Endothelial cell (in vitro differentiated cells): ENCODE results near the gene YPEL2. TPM values are rescaled to one million over a fixed set of nuclear protein-coding genes. Genes with fewer than 3 reads are reported as not detected.

ENCODE experiments used
- DNase-seq: peaks from one replicate; pipeline ENCODE4 v3.0.0; 2021; ENCODE audit warnings: low spot score
- H3K27ac Mint-ChIP-seq: one replicate; pipeline ENCODE4 v1.8.0; 2021; ENCODE audit warnings: mixed read lengths, inconsistent platforms; ENCODE audit not compliant: unreplicated experiment
- H3K27me3 Mint-ChIP-seq: one replicate; pipeline ENCODE4 v1.8.0; 2021; ENCODE audit warnings: mild to moderate bottlenecking, moderate library complexity, mixed read lengths, inconsistent platforms; ENCODE audit not compliant: unreplicated experiment
- H3K36me3 Mint-ChIP-seq: one replicate; pipeline ENCODE4 v1.8.0; 2021; ENCODE audit warnings: mild to moderate bottlenecking, low read depth, mixed read lengths, inconsistent platforms; ENCODE audit not compliant: unreplicated experiment
- H3K4me1 Mint-ChIP-seq: one replicate; pipeline ENCODE4 v1.8.0; 2021; ENCODE audit warnings: mild to moderate bottlenecking, mixed read lengths, inconsistent platforms; ENCODE audit not compliant: unreplicated experiment
- H3K4me3 Mint-ChIP-seq: one replicate; pipeline ENCODE4 v1.8.0; 2021; ENCODE audit warnings: mild to moderate bottlenecking, mixed read lengths, inconsistent platforms; ENCODE audit not compliant: unreplicated experiment
- H3K9me3 Mint-ChIP-seq: one replicate; pipeline ENCODE4 v1.8.0; 2021; ENCODE audit warnings: mixed read lengths, inconsistent platforms; ENCODE audit not compliant: unreplicated experiment
- CTCF ChIP-seq: fragments of 200-600 bp; sonication (generic); IDR thresholded peaks from one replicate; pipeline ENCODE4 v1.5.0; 2021; ENCODE audit warnings: antibody characterized with exemption; ENCODE audit not compliant: unreplicated experiment
- total RNA-seq: library from RNA; stranded (reverse); fragmentation: NEBNext Ultra II Directional; extraction: Animal tissue kit (Norgen Biotek cat#: 25700); gene quantifications from one replicate; pipeline ENCODE4 v1.2.1, GENCODE V29; 2021; ENCODE audit not compliant: unreplicated experiment

The YPEL2 gene
- total RNA-seq, 1 donor from 2014 or later, result 16.7 TPM

GRCh38 chr17:59345476-59345875, 14.0 kb downstream of the YPEL2 start:
- DNase-seq, result no peak
- Mint-ChIP-seq H3K27me3 (no peaks in the 10 kb centered on the region), H3K4me3 (no peak overlapping the region), H3K27ac (no peak overlapping the region), H3K9me3 (no peaks in the 10 kb centered on the region), H3K36me3 (no peaks in the 10 kb centered on the region), H3K4me1 (peaks cover 30% of the 10 kb centered on the region)
- no peak for TF ChIP-seq CTCF

- no peak for TF ChIP-seq CTCF
- no peak overlapping the region for H3K27ac Mint-ChIP-seq
- no peaks in the 10 kb centered on the region for H3K27me3 Mint-ChIP-seq
- no peaks in the 10 kb centered on the region for H3K36me3 Mint-ChIP-seq
- peaks cover 30% of the 10 kb centered on the region for H3K4me1 Mint-ChIP-seq
- DNase-seq, result no peak
- no peaks in the 10 kb centered on the region for H3K9me3 Mint-ChIP-seq
- H3K4me3 Mint-ChIP-seq, result no peak overlapping the region
Observed at GRCh38 chr17:59346341-59346740, 14.9 kb downstream of the YPEL2 start.

- Mint-ChIP-seq H3K9me3 (no peaks in the 10 kb centered on the region), H3K4me3 (no peak overlapping the region), H3K4me1 (peaks cover 30% of the 10 kb centered on the region), H3K27me3 (no peaks in the 10 kb centered on the region), H3K36me3 (peaks cover 3% of the 10 kb centered on the region), H3K27ac (no peak overlapping the region)
- DNase-seq, result no peak
- TF ChIP-seq CTCF, result no peak
Observed at GRCh38 chr17:59346876-59347407, 15.5 kb downstream of the YPEL2 start.

- H3K27ac Mint-ChIP-seq, result no peak overlapping the region
- H3K4me1 Mint-ChIP-seq, result peaks cover 26% of the 10 kb centered on the region
- no peaks in the 10 kb centered on the region for H3K27me3 Mint-ChIP-seq
- H3K36me3 Mint-ChIP-seq, result peaks cover 5% of the 10 kb centered on the region
- no peak overlapping the region for H3K4me3 Mint-ChIP-seq
- DNase-seq, result no peak
- no peaks in the 10 kb centered on the region for H3K9me3 Mint-ChIP-seq
- no peak for TF ChIP-seq CTCF
Observed at GRCh38 chr17:59347975-59348391, 16.5 kb downstream of the YPEL2 start.

GRCh38 chr17:59349178-59349577, 17.7 kb downstream of the YPEL2 start:
- no peak for DNase-seq
- H3K9me3 Mint-ChIP-seq, result no peaks in the 10 kb centered on the region
- peaks cover 27% of the 10 kb centered on the region for H3K4me1 Mint-ChIP-seq
- H3K36me3 Mint-ChIP-seq, result peaks cover 7% of the 10 kb centered on the region
- no peak overlapping the region for H3K27ac Mint-ChIP-seq
- TF ChIP-seq CTCF, result no peak
- H3K4me3 Mint-ChIP-seq, result no peak overlapping the region
- no peaks in the 10 kb centered on the region for H3K27me3 Mint-ChIP-seq
